Right atrium auricular region (tissue), 2 donors: ENCODE results near the gene KDELR3. TPM values are rescaled to one million over a fixed set of nuclear protein-coding genes. Genes with fewer than 3 reads are reported as not detected.

Source experiments
- DNase-seq: peaks from one replicate; pipeline ENCODE4 v3.0.0-alpha.2; 2019; ENCODE audit warnings: low spot score
- H3K27ac ChIP-seq, 2 donors: fragments of 200-600 bp; sonication (generic); 1 replicate in 1 of 2; 2 replicates in 1 of 2; pipeline ENCODE4 v1.5.1; 2016 to 2019
- H3K27me3 ChIP-seq, 2 donors: fragments of 200-600 bp; sonication (generic); one replicate each; pipeline versions ENCODE4 v1.5.1 to v1.6.0; 2017 to 2019
- H3K36me3 ChIP-seq: fragments of 200-600 bp; sonication (generic); one replicate; pipeline ENCODE4 v1.5.1; 2016
- H3K4me1 ChIP-seq, 2 donors: fragments of 200-600 bp; sonication (generic); one replicate each; pipeline versions ENCODE4 v1.5.1 to v1.6.0; 2017 to 2019
- H3K4me3 ChIP-seq, 2 donors: fragments of 200-600 bp; sonication (generic); 1 replicate in 1 of 2; 2 replicates in 1 of 2; pipeline ENCODE4 v1.5.1; 2017 to 2019; ENCODE audit warnings: mild to moderate bottlenecking in 1 of 2, moderate library complexity in 1 of 2
- H3K9me3 ChIP-seq, 2 donors: fragments of 200-600 bp; sonication (generic); one replicate each; pipeline ENCODE4 v1.5.1; 2019
- CTCF ChIP-seq, 2 donors: fragments of 200-600 bp; sonication (generic); IDR thresholded peaks; one replicate each; pipeline ENCODE4 v1.5.1; 2019; ENCODE audit warnings: antibody characterized with exemption in 2 of 2
- total RNA-seq, 2 donors: library from RNA; depleted of rRNA; stranded (reverse); fragments of >200 nt; gene quantifications; one replicate each; pipeline ENCODE4 v1.1.0, GENCODE V29; 2016

KDELR3 gene
- total RNA-seq, 2 donors from 2014 or later, result 8.0 to 9.2 TPM

- Histone ChIP-seq H3K27me3 (no peaks in the 10 kb centered on the region), H3K4me1 (peaks cover 0 to 26% of the 10 kb centered on the region in 2 donors), H3K9me3 (no peaks in the 10 kb centered on the region), H3K36me3 (no peaks in the 10 kb centered on the region), H3K27ac (peak overlapping the region; percentile 32 to 76), H3K4me3 (peak overlapping the region in 1 of 2 donors; percentile 18)
- DNase-seq, result no peak
- no peak for TF ChIP-seq CTCF (IDR thresholded peaks at IDR 0.05)
Observed at GRCh38 chr22:38461057-38461413, 6.9 kb upstream of the KDELR3 start.

GRCh38 chr22:38461414-38462081 is 6.3 kb upstream of the KDELR3 start:
- H3K27me3 ChIP-seq, result no peaks in the 10 kb centered on the region
- TF ChIP-seq CTCF (IDR thresholded peaks at IDR 0.05), result peak in 1 of 2 donors; percentile 37
- peak overlapping the region in 1 of 2 donors; percentile 18 for H3K4me3 ChIP-seq

GRCh38 chr22:38462960-38463784 is 4.7 kb upstream of the KDELR3 start:
- Histone ChIP-seq H3K4me3 (peak overlapping the region in 1 of 2 donors; percentile 11), H3K27ac (no peak overlapping the region), H3K36me3 (no peaks in the 10 kb centered on the region), H3K4me1 (peaks cover 0 to 29% of the 10 kb centered on the region in 2 donors), H3K9me3 (no peaks in the 10 kb centered on the region), H3K27me3 (no peaks in the 10 kb centered on the region)
- DNase-seq, result no peak
- TF ChIP-seq CTCF (IDR thresholded peaks at IDR 0.05), result no peak

More at GRCh38 chr22:38461414-38462081, 6.3 kb upstream of the KDELR3 start:
- Histone ChIP-seq H3K9me3 (no peaks in the 10 kb centered on the region), H3K27ac (peak overlapping the region; percentile 32 to 76), H3K36me3 (no peaks in the 10 kb centered on the region), H3K4me1 (peaks cover 0 to 23% of the 10 kb centered on the region in 2 donors)
- DNase-seq, result no peak

GRCh38 chr22:38464992-38465672 is 2.8 kb upstream of the KDELR3 start:
- Histone ChIP-seq H3K9me3 (no peaks in the 10 kb centered on the region), H3K36me3 (no peaks in the 10 kb centered on the region), H3K27ac (no peak overlapping the region), H3K27me3 (no peaks in the 10 kb centered on the region), H3K4me3 (no peak overlapping the region), H3K4me1 (peaks cover 0 to 40% of the 10 kb centered on the region in 2 donors)
- DNase-seq, result no peak
- TF ChIP-seq CTCF (IDR thresholded peaks at IDR 0.05), result no peak

GRCh38 chr22:38465673-38466490 is 2.0 kb upstream of the KDELR3 start:
- Histone ChIP-seq H3K4me3 (no peak overlapping the region), H3K27me3 (no peaks in the 10 kb centered on the region), H3K36me3 (no peaks in the 10 kb centered on the region), H3K4me1 (peaks cover 0 to 40% of the 10 kb centered on the region in 2 donors), H3K27ac (no peak overlapping the region), H3K9me3 (no peaks in the 10 kb centered on the region)
- no peak for TF ChIP-seq CTCF (IDR thresholded peaks at IDR 0.05)
- DNase-seq, result no peak
